ENCODE measurements around the gene STX18.

Gene STX18

GRCh38 chr4:4377191-4377590 is 164.7 kb downstream of the STX18 start:
- DNase-seq (ENCODE audit: low spot score): no peak

DNA sequence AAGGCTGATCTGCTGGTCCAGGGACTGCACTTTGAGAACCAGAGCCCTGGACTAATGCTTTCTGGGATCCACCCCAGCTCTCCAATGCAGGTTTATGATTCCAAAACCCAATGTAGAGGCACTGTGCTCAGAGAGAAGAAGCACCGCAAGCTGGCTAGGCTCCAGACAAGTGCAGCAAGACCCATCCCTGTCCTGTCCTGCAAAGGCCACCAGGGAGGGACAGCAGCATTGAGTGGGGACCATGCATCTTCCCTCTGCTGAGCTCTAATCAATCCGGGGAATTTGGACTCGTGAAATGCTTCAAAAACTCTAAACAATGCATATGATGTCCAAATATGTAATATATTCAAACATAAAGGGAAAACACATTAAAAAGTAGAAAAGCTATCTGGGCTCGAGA is 165.8 kb downstream of the STX18 start:
- DNase-seq (ENCODE audit: low spot score): no peak

DNA sequence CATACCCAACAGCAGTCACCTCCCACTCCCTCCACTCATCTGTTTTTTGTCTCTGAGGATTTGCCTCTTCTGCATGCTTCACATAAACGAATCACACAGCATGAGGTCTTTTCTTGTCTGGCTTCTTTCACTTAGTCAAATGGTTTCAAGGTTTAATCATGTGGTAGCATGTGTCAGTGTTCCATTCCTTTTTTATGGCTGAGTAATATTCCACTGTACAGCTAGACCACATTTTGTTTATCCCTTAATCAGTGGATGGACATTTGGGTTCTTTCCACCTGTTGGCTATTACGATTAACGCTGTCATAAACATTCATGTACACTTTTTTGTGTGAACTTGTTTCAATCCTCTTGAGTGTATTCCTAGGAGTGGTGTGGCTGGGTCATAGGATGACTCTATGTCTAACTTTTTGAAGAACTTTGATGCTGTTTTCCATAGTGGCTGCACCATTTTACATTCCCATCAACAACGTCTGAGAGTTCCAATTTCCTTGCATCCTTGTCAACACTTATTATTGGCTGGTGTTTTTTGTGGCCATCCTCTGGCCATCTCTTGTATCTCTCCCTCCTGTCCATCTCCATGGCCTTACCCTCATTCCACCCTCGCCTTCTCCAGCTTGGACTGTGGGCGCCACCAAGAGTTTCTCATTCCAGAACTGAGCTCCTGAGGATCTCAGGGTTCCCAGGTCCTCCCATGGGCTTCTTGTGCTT is 167.3 kb downstream of the STX18 start:
- DNase-seq (ENCODE audit: low spot score): no peak

Data from GM03348 (cell line).